Neuronal stem cell (in vitro differentiated cells): Measurements from ENCODE around the gene TTC28.

Experiments used
- DNase-seq: peaks from one replicate; pipeline ENCODE4 v3.0.0-alpha.2; 2013; ENCODE audit warnings: low spot score
- H2AFZ ChIP-seq: one replicate; pipeline ENCODE4 v1.6.1; 2013; ENCODE audit warnings: mild to moderate bottlenecking, low read length, inconsistent platforms
- H2AK5ac ChIP-seq: 2 replicates; pipeline ENCODE4 v1.6.1; 2013; ENCODE audit warnings: low read depth, mild to moderate bottlenecking, inconsistent platforms, low read length, moderate library complexity, mixed read lengths
- H2BK120ac ChIP-seq: 2 replicates; pipeline ENCODE4 v1.6.1; 2013; ENCODE audit warnings: low read depth, mild to moderate bottlenecking, inconsistent platforms, low read length, moderate library complexity, mixed read lengths
- H2BK12ac ChIP-seq: one replicate; pipeline ENCODE4 v1.6.1; 2013; ENCODE audit warnings: low read length, inconsistent platforms
- H2BK15ac ChIP-seq: 2 replicates; pipeline ENCODE4 v1.6.1; 2013; ENCODE audit warnings: mild to moderate bottlenecking, low read length, inconsistent platforms, mixed read lengths
- H2BK5ac ChIP-seq: one replicate; pipeline ENCODE4 v1.6.1; 2013; ENCODE audit warnings: inconsistent platforms, mild to moderate bottlenecking, low read length, moderate library complexity
- H3K14ac ChIP-seq: one replicate; pipeline ENCODE4 v1.6.1; 2013; ENCODE audit warnings: low read length, inconsistent platforms
- H3K18ac ChIP-seq: 2 replicates; pipeline ENCODE4 v1.6.1; 2013; ENCODE audit warnings: low read length, inconsistent platforms
- H3K23ac ChIP-seq: 2 replicates; pipeline ENCODE4 v1.6.1; 2013; ENCODE audit warnings: low read depth, mild to moderate bottlenecking, mixed read lengths, low read length, inconsistent platforms; ENCODE audit not compliant: poor library complexity
- H3K27ac ChIP-seq: replicated peaks from 3 replicates; pipeline ENCODE4 v1.5.1; 2013; ENCODE audit warnings: low read length, inconsistent platforms
- H3K27me3 ChIP-seq, 3 experiments: 2 replicates each; pipeline ENCODE4 v1.6.1; 2013; ENCODE audit warnings: low read length in 3 of 3, mild to moderate bottlenecking in 2 of 3, inconsistent platforms in 1 of 3, low read depth in 1 of 3, mixed read lengths in 1 of 3, moderate library complexity in 1 of 3; ENCODE audit not compliant: control insufficient read depth in 3 of 3, insufficient read depth in 3 of 3
- H3K36me3 ChIP-seq, 2 donors: replicated peaks in 1 of 2; 2 replicates each; pipeline ENCODE4 v1.6.1; 2013; ENCODE audit warnings: low read length in 2 of 2; ENCODE audit not compliant: control insufficient read depth in 2 of 2, insufficient read depth in 2 of 2
- H3K4ac ChIP-seq: 2 replicates; pipeline ENCODE4 v1.6.1; 2013; ENCODE audit warnings: inconsistent platforms, mild to moderate bottlenecking, low read length, moderate library complexity
- H3K4me1 ChIP-seq, 2 donors: 1 replicate in 1 of 2; 2 replicates in 1 of 2; pipeline ENCODE4 v1.6.1; 2013; ENCODE audit warnings: low read length in 2 of 2, low read depth in 1 of 2; ENCODE audit not compliant: control insufficient read depth in 2 of 2, insufficient read depth in 1 of 2
- H3K4me2 ChIP-seq: one replicate; pipeline ENCODE4 v1.6.1; 2013; ENCODE audit warnings: mild to moderate bottlenecking, low read length, inconsistent platforms; ENCODE audit not compliant: insufficient read depth, poor library complexity, severe bottlenecking
- H3K4me3 ChIP-seq, 2 donors: 2 replicates each; pipeline ENCODE4 v1.5.1; 2013; ENCODE audit warnings: low read length in 2 of 2, mild to moderate bottlenecking in 2 of 2, inconsistent platforms in 1 of 2, moderate library complexity in 1 of 2
- H3K79me1 ChIP-seq: one replicate; pipeline ENCODE4 v1.6.1; 2013; ENCODE audit warnings: low read depth, mild to moderate bottlenecking, inconsistent platforms, low read length, moderate library complexity
- H3K9ac ChIP-seq: one replicate; pipeline ENCODE4 v1.6.1; 2013; ENCODE audit warnings: mild to moderate bottlenecking, low read depth, low read length, inconsistent platforms; ENCODE audit not compliant: poor library complexity
- H3K9me3 ChIP-seq, 2 donors: replicated peaks in 1 of 2; 2 replicates each; pipeline versions ENCODE3 to v1.6.1; 2013; ENCODE audit warnings: low read length in 2 of 2, mild to moderate bottlenecking in 2 of 2, inconsistent platforms in 1 of 2, low read depth in 1 of 2, mixed read lengths in 1 of 2, moderate library complexity in 1 of 2; ENCODE audit not compliant: control insufficient read depth in 2 of 2, insufficient read depth in 1 of 2
- H4K8ac ChIP-seq: one replicate; pipeline ENCODE4 v1.6.1; 2013; ENCODE audit warnings: low read depth, mild to moderate bottlenecking, inconsistent platforms, low read length, moderate library complexity
- H4K91ac ChIP-seq: one replicate; pipeline ENCODE4 v1.6.1; 2013; ENCODE audit warnings: low read length, low read depth, mild to moderate bottlenecking, inconsistent platforms; ENCODE audit not compliant: poor library complexity
- WGBS, 2 donors: extraction: QIAGEN DNeasy Blood & Tissue Kit; methylation state at CpG; one replicate each; pipeline ENCODE4 v1.1.7; 2013; ENCODE audit warnings: missing lambda C conversion rate in 2 of 2, mixed read lengths in 1 of 2; ENCODE audit not compliant: insufficient read length in 2 of 2, insufficient replicate concordance in 1 of 2; ENCODE audit errors: extremely low coverage in 2 of 2; 5-methylcytosine and 5-hydroxymethylcytosine counted together

The TTC28 gene

GRCh38 chr22:28044546-28045173, 635.0 kb downstream of the TTC28 start:
- Histone ChIP-seq H3K9ac (no peak overlapping the region), H3K4me3 (no peak overlapping the region), H2BK5ac (no peak overlapping the region), H3K79me1 (peaks cover 1% of the 10 kb centered on the region), H4K91ac (no peak overlapping the region), H3K36me3 (peaks cover 1 to 11% of the 10 kb centered on the region in 2 donors), H2BK120ac (no peak overlapping the region), H3K4me2 (no peak overlapping the region), H2AK5ac (no peak overlapping the region), H3K18ac (no peak overlapping the region), H3K4ac (no peak overlapping the region), H4K8ac (no peak overlapping the region), H3K9me3 (no peaks in the 10 kb centered on the region), H3K14ac (no peak overlapping the region), H3K23ac (no peak overlapping the region), H3K27ac (no peak overlapping the region), H3K27me3 (no peaks in the 10 kb centered on the region), H2AFZ (no peak overlapping the region), H3K4me1 (no peaks in the 10 kb centered on the region), H2BK12ac (no peak overlapping the region), H2BK15ac (no peak overlapping the region)
- no peak for DNase-seq
- no CpG with 5 or more reads among the region's 7 CpGs for WGBS, 2 donors

GRCh38 chr22:28043266-28043665, 636.4 kb downstream of the TTC28 start:
- Histone ChIP-seq H3K27ac (no peak overlapping the region), H3K18ac (no peak overlapping the region), H2BK12ac (no peak overlapping the region), H2AK5ac (no peak overlapping the region), H3K36me3 (peaks cover 1 to 11% of the 10 kb centered on the region in 2 donors), H4K8ac (no peak overlapping the region), H3K4me3 (no peak overlapping the region), H2BK120ac (no peak overlapping the region), H3K79me1 (no peaks in the 10 kb centered on the region), H3K9ac (no peak overlapping the region), H3K9me3 (no peaks in the 10 kb centered on the region), H3K14ac (no peak overlapping the region), H4K91ac (no peak overlapping the region), H2BK5ac (no peak overlapping the region), H2BK15ac (no peak overlapping the region), H2AFZ (no peak overlapping the region), H3K4ac (no peak overlapping the region), H3K27me3 (no peaks in the 10 kb centered on the region), H3K4me1 (no peaks in the 10 kb centered on the region), H3K23ac (no peak overlapping the region), H3K4me2 (no peak overlapping the region)
- no peak for DNase-seq
- WGBS, 2 donors, result no CpG with 5 or more reads among the region's 2 CpGs

- Histone ChIP-seq H3K27me3 (no peaks in the 10 kb centered on the region), H3K9me3 (no peaks in the 10 kb centered on the region), H2AK5ac (no peak overlapping the region), H3K36me3 (peaks cover 3 to 6% of the 10 kb centered on the region in 2 donors), H3K79me1 (no peaks in the 10 kb centered on the region), H2BK12ac (no peak overlapping the region), H4K8ac (no peak overlapping the region), H3K4me3 (no peak overlapping the region), H3K4ac (no peak overlapping the region), H2BK120ac (no peak overlapping the region), H3K14ac (no peak overlapping the region), H2BK15ac (no peak overlapping the region), H3K27ac (no peak overlapping the region), H3K4me1 (peaks cover 7 to 9% of the 10 kb centered on the region in 2 donors), H3K23ac (no peak overlapping the region), H3K9ac (no peak overlapping the region), H4K91ac (no peak overlapping the region), H3K4me2 (no peak overlapping the region), H2AFZ (no peak overlapping the region), H3K18ac (no peak overlapping the region), H2BK5ac (no peak overlapping the region)
- WGBS, 2 donors, result no CpG with 5 or more reads among the region's 7 CpGs
- no peak for DNase-seq
These were observed 644.8 kb downstream of the TTC28 start for GRCh38 chr22:28034760-28035401.

GRCh38 chr22:28034145-28034759, 645.4 kb downstream of the TTC28 start:
- H3K9ac ChIP-seq, result no peak overlapping the region
- no peak overlapping the region for H3K4ac ChIP-seq
- peaks cover 7 to 12% of the 10 kb centered on the region in 2 donors for H3K36me3 ChIP-seq
- no peaks in the 10 kb centered on the region for H3K27me3 ChIP-seq
- no peak overlapping the region for H2BK5ac ChIP-seq
- H3K4me3 ChIP-seq, result no peak overlapping the region
- H3K4me2 ChIP-seq, result no peak overlapping the region
- peaks cover 8 to 12% of the 10 kb centered on the region in 2 donors for H3K4me1 ChIP-seq
- no peak overlapping the region for H2AFZ ChIP-seq
- no peak overlapping the region for H3K23ac ChIP-seq
- no CpG with 5 or more reads among the region's 9 CpGs for WGBS, 2 donors
- no peak for DNase-seq
- no peaks in the 10 kb centered on the region for H3K9me3 ChIP-seq
- no peak overlapping the region for H2BK15ac ChIP-seq
- H4K8ac ChIP-seq, result no peak overlapping the region
- H2AK5ac ChIP-seq, result no peak overlapping the region
- H3K18ac ChIP-seq, result no peak overlapping the region
- no peaks in the 10 kb centered on the region for H3K79me1 ChIP-seq
- no peak overlapping the region for H4K91ac ChIP-seq
- no peak overlapping the region for H3K14ac ChIP-seq
- H2BK12ac ChIP-seq, result no peak overlapping the region
- H3K27ac ChIP-seq, result no peak overlapping the region
- no peak overlapping the region for H2BK120ac ChIP-seq
